A172 (cell line): ENCODE data around the gene SNPH. TPM values are rescaled to one million over a fixed set of nuclear protein-coding genes. Genes with fewer than 3 reads are reported as not detected.

Experiments
- DNase-seq: peaks from one replicate; pipeline ENCODE4 v3.0.0-alpha.2; 2015; ENCODE audit warnings: low spot score
- total RNA-seq: library from RNA; depleted of rRNA; stranded (reverse); fragments of >200 nt; shearing (Covaris generic); gene quantifications from 2 replicates; pipeline ENCODE4 v1.2.3, GENCODE V29; 2014

Gene SNPH
- total RNA-seq, 1 experiment from 2014 or later: 13.9 TPM

GRCh38 chr20:1287787-1288569 lies 21.9 kb downstream of the SNPH start:
- no peak for DNase-seq

DNA sequence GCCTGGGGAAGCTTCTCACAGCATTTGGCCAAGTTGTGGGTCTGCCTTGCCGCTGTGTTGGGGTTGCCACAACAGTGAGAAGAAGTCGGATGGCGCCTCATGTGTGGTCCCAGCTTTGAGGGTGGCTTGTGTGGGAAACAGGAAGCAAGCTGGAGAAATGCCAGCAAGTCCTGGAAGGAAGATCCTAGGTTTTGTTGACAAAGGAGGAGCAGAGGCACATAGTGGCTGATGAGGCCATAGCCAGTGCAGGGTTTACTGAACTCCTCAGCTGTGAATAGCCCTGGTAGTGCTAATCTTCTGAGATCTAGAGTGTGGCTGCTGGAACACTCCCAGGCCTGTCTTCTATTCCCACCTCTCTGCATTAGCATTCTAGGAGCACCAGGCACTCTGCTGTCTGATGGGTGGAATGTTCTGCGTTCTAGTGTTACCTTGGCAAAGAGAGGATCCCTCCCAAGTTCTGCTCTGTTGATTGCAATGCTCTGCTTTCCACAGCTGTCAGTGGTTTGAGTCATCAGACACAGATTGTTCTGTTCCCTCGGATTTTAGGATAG lies 25.2 kb downstream of the SNPH start:
- DNase-seq: no peak

DNA sequence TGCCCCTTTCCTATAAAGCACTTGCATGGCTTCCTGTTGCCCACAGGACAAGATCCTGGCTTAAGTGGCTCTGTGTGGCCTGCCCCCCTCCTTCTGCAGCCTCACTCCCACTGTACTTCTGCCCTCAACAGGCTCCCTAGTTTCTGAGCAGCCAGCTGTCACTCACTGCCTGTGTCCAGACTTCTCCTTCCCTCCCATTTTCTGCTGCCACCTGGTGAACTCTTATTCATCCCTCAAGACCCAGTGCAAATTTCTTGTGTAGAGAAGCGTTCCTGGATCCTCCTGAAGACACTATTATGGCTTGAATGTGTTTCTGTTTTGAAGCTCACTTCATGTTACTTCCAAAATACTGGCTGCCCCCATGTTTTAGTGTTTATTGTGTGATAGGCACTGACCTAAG lies 26.5 kb downstream of the SNPH start:
- no peak for DNase-seq

DNA sequence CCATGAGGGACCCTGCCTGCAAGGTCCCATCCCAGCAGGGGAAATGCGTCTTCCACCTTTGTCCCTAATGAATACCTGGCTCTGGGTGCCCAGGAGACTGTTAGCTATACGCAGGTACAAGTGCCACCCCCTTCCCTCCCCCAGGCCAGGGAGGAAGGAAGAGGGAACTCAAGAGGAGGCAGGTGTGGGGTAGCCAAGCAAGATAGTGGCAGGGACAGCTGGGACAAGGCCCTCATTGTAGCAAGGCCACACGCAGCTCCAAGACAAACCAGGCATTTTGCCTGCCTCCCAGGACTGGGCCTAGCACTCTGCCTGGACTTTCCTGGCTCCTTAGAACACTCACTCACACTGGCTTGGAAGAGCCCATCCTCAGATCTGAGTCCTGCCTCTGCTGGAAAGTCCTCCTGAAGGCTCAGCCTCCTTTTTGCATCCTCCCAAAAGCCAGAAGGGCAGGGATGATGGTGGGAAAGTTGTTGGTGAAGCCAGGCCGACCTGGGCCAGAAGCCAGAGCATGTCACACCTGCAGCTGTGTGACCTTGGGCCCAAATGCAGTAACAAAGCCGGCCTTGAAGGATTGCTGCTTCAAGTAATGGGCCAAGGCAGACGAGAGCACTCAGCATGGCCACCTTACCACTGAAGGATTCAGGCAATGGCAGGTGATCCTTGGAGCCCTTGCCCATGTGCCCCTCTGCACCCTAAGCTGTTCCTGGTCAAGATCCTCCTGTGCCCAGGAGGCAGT lies 27.7 kb downstream of the SNPH start:
- DNase-seq: no peak

- no peak for DNase-seq
Measured at GRCh38 chr20:1294497-1294896, 28.4 kb downstream of the SNPH start.

DNA sequence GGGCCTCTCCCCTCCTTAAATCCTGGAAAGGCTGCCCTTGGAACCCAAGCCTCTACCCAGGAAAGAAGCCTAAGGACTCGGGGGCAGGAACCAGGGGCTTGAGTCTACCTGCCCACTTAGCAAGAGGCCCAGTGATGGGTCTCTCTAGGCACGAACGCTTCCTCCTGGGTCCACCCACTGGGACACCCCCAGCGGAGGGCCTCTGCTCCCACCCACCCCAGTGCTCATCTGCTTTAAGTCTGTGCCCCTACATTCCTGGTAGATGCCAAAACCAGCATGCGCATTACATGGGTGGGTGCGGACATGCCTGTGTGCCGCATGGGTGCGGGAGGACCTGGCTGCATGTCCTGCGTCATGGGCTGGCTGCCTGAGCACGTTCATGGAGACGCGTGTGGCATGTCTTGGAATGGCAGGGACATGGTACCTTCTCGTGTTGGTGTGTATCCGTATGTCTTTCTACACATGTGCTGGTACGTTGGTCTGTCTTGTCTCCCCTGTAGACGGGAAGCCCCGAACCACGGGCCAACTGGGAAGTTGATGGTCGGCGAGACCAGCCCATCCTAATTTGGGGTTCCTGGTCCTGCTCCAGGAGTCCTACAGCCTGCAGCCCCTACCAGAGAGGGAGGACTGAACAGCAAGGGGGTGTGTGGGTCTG lies 29.3 kb downstream of the SNPH start:
- no peak for DNase-seq

DNA sequence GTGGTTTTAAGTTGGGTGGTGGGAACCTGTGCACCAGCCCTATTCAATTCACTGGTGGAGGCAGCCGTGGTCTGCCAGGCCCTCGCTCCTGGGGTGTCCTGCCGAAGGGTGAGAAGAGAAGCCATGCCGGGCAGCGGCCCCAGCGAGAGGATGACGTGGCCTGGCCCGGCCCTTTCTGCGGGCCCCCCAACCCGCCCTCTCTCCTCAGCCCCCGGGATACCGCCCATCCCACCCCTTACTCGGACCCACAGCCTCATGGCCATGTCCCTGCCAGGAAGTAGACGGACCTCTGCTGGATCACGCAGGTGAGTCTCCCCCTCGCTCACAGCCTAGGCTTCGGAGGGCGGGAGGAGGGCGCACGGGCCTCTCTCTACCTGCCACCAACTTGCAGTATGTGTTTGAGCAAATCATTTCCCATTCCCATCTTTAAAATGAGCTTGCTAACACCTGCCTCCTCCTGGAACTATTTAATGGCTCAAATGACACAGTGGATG lies 30.1 kb downstream of the SNPH start:
- DNase-seq: no peak

- DNase-seq: no peak
Measured at GRCh38 chr20:1296922-1297321, 30.8 kb downstream of the SNPH start.

- no peak for DNase-seq
Measured at GRCh38 chr20:1297486-1297885, 31.4 kb downstream of the SNPH start.

- no peak for DNase-seq
Measured at GRCh38 chr20:1298166-1298565, 32.1 kb downstream of the SNPH start.

- DNase-seq: no peak
Measured at GRCh38 chr20:1298888-1299511, 32.9 kb downstream of the SNPH start.

DNA sequence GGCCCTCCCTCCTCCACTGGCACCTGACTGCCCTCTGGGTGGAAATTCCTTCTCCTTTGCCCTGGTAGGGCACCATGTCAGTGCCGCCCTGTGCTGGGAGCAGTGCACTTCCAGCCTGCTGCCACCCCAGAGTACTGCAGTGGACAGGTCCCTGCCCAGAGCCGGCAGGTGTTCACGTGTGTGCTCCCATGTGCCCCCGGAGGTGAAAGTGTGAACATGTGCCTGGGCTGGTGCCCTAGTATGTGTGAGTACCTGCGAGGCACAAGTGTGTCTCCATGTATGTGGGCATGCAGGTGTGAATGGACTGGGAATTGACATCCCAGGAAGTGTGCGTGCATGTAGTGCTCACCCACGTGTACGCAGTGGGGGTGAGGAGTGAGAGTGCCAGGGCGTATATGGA lies 33.4 kb downstream of the SNPH start:
- no peak for DNase-seq

GRCh38 chr20:1300083-1300840 lies 34.2 kb downstream of the SNPH start:
- DNase-seq: no peak

GRCh38 chr20:1301031-1301529 lies 35.0 kb downstream of the SNPH start:
- DNase-seq: peak; percentile 90

DNA sequence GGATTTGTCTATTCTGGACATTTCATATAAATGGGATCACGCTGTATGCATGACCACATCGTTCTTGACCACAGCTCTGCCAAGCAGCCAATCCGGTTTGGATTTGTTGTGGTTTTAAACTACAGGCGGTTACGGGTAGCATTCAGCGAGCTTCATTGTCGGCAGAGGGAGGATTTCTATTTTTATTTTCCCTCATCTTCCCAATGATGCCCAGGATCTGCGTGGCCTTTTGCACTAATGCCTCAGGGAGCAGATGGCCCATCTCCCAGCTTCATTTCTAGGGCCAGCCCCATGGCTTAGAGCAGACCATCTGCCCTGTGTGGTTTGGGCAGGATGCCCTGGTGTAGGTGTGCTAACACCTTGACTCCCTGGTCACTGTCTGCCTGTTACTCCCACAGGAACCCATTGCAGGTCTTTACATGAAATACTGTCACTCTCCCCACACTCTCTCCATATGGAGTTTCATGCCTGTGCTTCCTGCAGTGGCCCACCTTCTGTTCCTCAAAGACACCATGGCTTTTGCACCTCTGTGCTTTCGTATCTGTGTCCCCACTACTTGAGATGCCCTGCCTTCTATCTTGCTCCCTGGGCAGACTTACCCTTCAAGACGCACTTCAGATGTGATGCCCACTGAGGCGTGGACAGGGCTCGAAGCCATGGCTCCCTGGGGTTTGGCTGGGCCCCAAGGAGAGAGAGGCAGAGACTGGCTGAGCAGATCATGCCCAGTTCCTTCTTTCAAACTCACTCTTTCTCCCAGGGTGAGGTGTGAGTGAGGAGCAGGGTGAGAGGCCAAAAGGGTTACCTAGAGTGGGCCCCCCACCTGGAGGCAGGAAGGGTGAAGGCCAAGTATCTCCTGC lies 36.8 kb downstream of the SNPH start:
- DNase-seq: peak; percentile 88

DNA sequence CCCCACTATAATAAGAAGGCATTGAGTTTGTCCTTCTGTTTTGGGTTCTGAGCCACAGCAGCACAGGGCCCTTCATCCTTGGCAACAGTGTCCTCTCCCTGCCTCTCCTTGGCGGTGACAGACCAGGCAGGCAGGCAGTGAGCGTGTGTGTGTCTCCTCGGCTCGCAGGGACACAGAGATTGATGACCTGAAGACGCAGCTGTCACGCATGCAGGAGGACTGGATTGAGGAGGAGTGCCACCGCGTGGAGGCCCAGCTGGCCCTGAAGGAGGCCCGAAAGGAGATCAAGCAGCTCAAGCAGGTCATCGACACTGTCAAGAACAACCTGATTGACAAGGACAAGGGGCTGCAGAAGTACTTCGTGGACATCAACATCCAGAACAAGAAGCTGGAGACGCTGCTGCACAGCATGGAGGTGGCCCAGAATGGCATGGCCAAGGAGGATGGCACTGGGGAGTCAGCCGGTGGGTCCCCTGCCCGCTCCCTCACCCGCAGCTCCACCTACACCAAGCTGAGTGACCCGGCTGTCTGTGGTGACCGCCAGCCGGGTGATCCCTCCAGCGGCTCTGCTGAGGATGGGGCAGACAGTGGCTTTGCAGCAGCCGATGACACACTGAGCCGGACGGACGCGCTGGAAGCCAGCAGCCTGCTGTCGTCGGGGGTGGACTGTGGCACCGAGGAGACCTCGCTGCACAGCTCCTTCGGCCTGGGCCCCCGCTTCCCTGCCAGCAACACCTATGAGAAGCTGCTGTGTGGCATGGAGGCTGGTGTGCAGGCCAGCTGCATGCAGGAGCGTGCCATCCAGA lies 38.8 kb downstream of the SNPH start:
- DNase-seq: no peak

DNA sequence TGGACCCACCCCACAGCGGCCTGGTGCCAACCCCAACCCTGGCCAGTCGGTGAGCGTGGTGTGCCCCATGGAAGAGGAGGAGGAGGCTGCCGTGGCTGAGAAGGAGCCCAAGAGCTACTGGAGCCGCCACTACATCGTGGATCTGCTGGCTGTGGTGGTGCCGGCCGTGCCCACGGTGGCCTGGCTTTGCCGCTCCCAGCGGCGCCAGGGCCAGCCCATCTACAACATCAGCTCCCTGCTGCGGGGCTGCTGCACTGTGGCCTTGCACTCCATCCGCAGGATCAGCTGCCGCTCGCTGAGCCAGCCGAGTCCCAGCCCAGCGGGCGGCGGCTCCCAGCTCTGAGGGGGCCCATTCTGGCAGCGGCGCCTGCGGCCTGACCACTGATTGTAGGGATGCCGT lies 39.6 kb downstream of the SNPH start:
- no peak for DNase-seq

DNA sequence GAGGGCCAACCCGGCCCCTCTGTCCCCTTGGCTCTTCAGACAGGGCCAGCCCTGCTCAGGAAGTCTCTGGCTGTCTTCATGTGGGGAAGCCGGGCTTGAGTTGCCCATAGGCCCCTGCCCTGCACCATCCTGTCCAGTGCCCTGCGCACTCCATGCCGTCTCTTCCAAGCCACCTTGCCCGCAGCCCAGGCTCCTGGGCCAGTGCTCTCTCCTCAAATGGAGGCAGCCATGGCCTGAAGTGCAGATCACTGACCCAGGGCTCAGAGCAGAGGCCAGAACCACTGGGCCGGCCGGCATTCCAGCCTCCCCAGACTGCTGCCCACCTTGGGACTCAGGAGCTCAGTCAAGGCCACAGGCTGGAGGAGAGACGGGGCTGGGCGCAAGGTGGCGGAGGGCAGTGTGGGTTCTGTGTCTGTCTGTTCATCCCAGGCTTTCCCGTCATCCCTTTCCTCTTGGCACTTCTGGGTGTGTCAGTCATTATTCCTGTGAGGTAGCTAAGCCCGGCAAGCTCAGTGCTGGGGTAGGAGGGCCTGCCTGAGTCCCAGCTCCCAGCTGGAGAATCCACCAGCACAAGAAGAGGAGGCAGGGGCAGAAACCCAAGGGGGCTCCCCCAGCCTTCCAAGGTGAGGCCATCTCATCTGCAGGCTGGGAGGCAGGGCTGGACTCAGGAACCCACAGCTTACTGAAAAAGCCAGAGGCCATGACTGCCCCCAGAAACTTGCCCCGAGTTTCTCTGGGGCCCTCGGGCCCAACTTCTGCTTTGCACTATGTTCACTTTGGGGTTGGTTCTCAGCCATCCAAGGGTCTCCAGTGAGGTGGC lies 40.4 kb downstream of the SNPH start:
- no peak for DNase-seq
